DOHH2 (cell line): Measurements from ENCODE around the gene HINFP.

Experiments used
- CTCF ChIP-seq: fragments of 200-600 bp; sonication (generic); IDR thresholded peaks from one replicate; pipeline ENCODE4 v1.5.1; 2014; ENCODE audit warnings: antibody characterized with exemption, mild to moderate bottlenecking, low read depth, low read length; ENCODE audit not compliant: poor library complexity, severe bottlenecking
- EZH2phosphoT487 ChIP-seq: fragments of 200-600 bp; sonication (generic); IDR thresholded peaks from 2 replicates; pipeline ENCODE4 v1.6.1; 2017; ENCODE audit warnings: borderline replicate concordance, mild to moderate bottlenecking, antibody characterized with exemption, low read length, moderate library complexity, mixed read lengths

- TF ChIP-seq CTCF, result no peak
- no peak for TF ChIP-seq EZH2phosphoT487
Observed at GRCh38 chr11:119112314-119113020, 8.9 kb upstream of the HINFP start.
